OCI-LY7 (cell line): ENCODE data around the gene FAM193B. TPM values are rescaled to one million over a fixed set of nuclear protein-coding genes. Genes with fewer than 3 reads are reported as not detected.

Source experiments
- BruUV-seq: library from RNA; stranded (reverse); fragments of 400-500 nt; replicated peaks from 2 replicates; lab custom pipeline; 2021; lab: Mats Ljungman, UMichigan
- CTCF ChIA-PET: fragments of 300-600 bp; sonication (Branson Sonifier 250); formaldehyde crosslinking; loops from one replicate; lab custom pipeline; 2022; ENCODE audit warnings: antibody characterized with exemption; ENCODE audit not compliant: unreplicated experiment; lab: Charles Lee
- POLR2A ChIA-PET: fragments of 300-600 bp; sonication (Branson Sonifier 250); formaldehyde crosslinking; loops from one replicate; lab custom pipeline; 2022; ENCODE audit warnings: antibody characterized with exemption; lab: Charles Lee
- DNase-seq: peaks from one replicate; pipeline ENCODE4 v3.0.0-alpha.2; 2015; ENCODE audit warnings: low spot score
- H2AFZ ChIP-seq: fragments of 200-600 bp; sonication (generic), shearing (Covaris generic); 2 replicates; pipeline ENCODE4 v1.6.1; 2014; ENCODE audit warnings: mild to moderate bottlenecking, antibody characterized with exemption, low read length, moderate library complexity
- H3K27ac ChIP-seq: fragments of 200-600 bp; sonication (generic); 2 replicates; pipeline ENCODE4 v1.5.1; 2014; ENCODE audit warnings: mixed run types, low read depth, mild to moderate bottlenecking, moderate library complexity, low read length, inconsistent platforms; ENCODE audit not compliant: poor library complexity, severe bottlenecking
- H3K36me3 ChIP-seq: fragments of 200-600 bp; sonication (generic); 2 replicates; pipeline ENCODE4 v1.6.1; 2014; ENCODE audit warnings: mild to moderate bottlenecking, antibody characterized with exemption, low read length, moderate library complexity, mixed read lengths; ENCODE audit not compliant: insufficient read depth
- H3K4me1 ChIP-seq: fragments of 200-600 bp; sonication (generic); 2 replicates; pipeline ENCODE4 v1.5.1; 2014; ENCODE audit warnings: mild to moderate bottlenecking, low read length; ENCODE audit not compliant: insufficient read depth, poor library complexity, severe bottlenecking
- H3K4me2 ChIP-seq: fragments of 200-600 bp; sonication (generic); 2 replicates; pipeline ENCODE4 v1.6.1; 2014; ENCODE audit warnings: mild to moderate bottlenecking, low read length
- H3K4me3 ChIP-seq: fragments of 200-600 bp; sonication (generic); 2 replicates; pipeline ENCODE4 v1.5.1; 2014; ENCODE audit warnings: mild to moderate bottlenecking, low read depth, low read length; ENCODE audit not compliant: poor library complexity, severe bottlenecking
- H3K79me2 ChIP-seq: fragments of 200-600 bp; sonication (generic); 2 replicates; pipeline ENCODE4 v1.6.1; 2016; ENCODE audit warnings: low read depth, mild to moderate bottlenecking, low read length, moderate library complexity, mixed read lengths; ENCODE audit not compliant: insufficient read depth
- H3K9me2 ChIP-seq: fragments of 200-600 bp; sonication (generic); 2 replicates; pipeline ENCODE4 v1.6.1; 2016; ENCODE audit warnings: mild to moderate bottlenecking, low read length, mixed read lengths; ENCODE audit not compliant: insufficient read depth
- H3K9me3 ChIP-seq: fragments of 200-600 bp; sonication (generic); 2 replicates; pipeline ENCODE4 v1.6.1; 2014; ENCODE audit warnings: mild to moderate bottlenecking, mixed run types, low read length, mixed read lengths
- H4K20me1 ChIP-seq: fragments of 200-600 bp; sonication (generic); 2 replicates; pipeline ENCODE4 v1.6.1; 2014; ENCODE audit warnings: mild to moderate bottlenecking, antibody characterized with exemption, low read length, moderate library complexity, mixed read lengths; ENCODE audit not compliant: insufficient read depth
- CTCF ChIP-seq: fragments of 200-600 bp; sonication (generic); conservative IDR thresholded peaks from 2 replicates; pipeline ENCODE4 v1.5.1; 2014; ENCODE audit warnings: mild to moderate bottlenecking, antibody characterized with exemption, low read length, moderate library complexity, mixed read lengths
- EZH2phosphoT487 ChIP-seq: fragments of 200-600 bp; sonication (generic); IDR thresholded peaks from 2 replicates; pipeline ENCODE4 v1.6.1; 2018; ENCODE audit warnings: low read depth, borderline replicate concordance, mild to moderate bottlenecking, mixed run types, antibody characterized with exemption, low read length, moderate library complexity, mixed read lengths
- intact Hi-C: fragments of 100-400 bp; cut with micrococcal nuclease; formaldehyde crosslinking; loops from one replicate; pipeline ENCODE4 v1.10.0; 2022; ENCODE audit not compliant: unreplicated experiment
- total RNA-seq, 2 experiments: library from RNA; depleted of rRNA in 1 of 2; stranded (reverse); fragments of >200 nt in 1 of 2; shearing (Covaris generic) in 1 of 2; gene quantifications; 2 replicates each; pipeline ENCODE4 v1.2.3, GENCODE V29; 2014 to 2022

Gene FAM193B
- total RNA-seq, 2 experiments from 2014 or later, result 63.2 to 104 TPM

GRCh38 chr5:177520271-177520670 is 34.1 kb downstream of the FAM193B start:
- ChIA-PET CTCF (interaction anchor here (0.6 kb wide), 1 partner anchor 118 kb away, joined by 3 read pairs; no protein-coding TSS in a partner anchor), POLR2A (interaction anchor here (0.7 to 1.5 kb wide), 3 partner anchors 11 to 26 kb away, joined by 3 to 4 read pairs (median 3); partner anchors contain the start of gene DOK3)
- no TSS peak for BruUV-seq
- Histone ChIP-seq H3K27ac (peak overlapping the region; percentile 55), H4K20me1 (no peaks in the 10 kb centered on the region), H3K79me2 (peaks cover 31% of the 10 kb centered on the region), H3K4me1 (peaks cover 38% of the 10 kb centered on the region), H2AFZ (no peak overlapping the region), H3K9me3 (no peaks in the 10 kb centered on the region), H3K4me2 (peak overlapping the region; percentile 60), H3K9me2 (no peaks in the 10 kb centered on the region), H3K4me3 (no peak overlapping the region), H3K36me3 (peaks cover 69% of the 10 kb centered on the region)
- TF ChIP-seq CTCF (no peak), EZH2phosphoT487 (no peak)
- intact Hi-C loops, result no loop called here
- no peak for DNase-seq

- CTCF ChIA-PET, result no interaction called here
- Histone ChIP-seq H3K27ac (no peak overlapping the region), H3K4me1 (peaks cover 42% of the 10 kb centered on the region), H4K20me1 (no peaks in the 10 kb centered on the region), H3K4me3 (peak overlapping the region; percentile 38), H3K9me2 (no peaks in the 10 kb centered on the region), H3K79me2 (peaks cover 38% of the 10 kb centered on the region), H3K36me3 (peaks cover 69% of the 10 kb centered on the region), H3K4me2 (peak overlapping the region; percentile 60), H2AFZ (no peak overlapping the region), H3K9me3 (no peaks in the 10 kb centered on the region)
- intact Hi-C loops, result no loop called here
- no peak for DNase-seq
- TF ChIP-seq CTCF (no peak), EZH2phosphoT487 (no peak)
- POLR2A ChIA-PET, result interaction anchor here (0.7 kb wide), 1 partner anchor 25 kb away, joined by 3 read pairs; no protein-coding TSS in a partner anchor
- no TSS peak for BruUV-seq
Measured at GRCh38 chr5:177519463-177520235, 34.7 kb downstream of the FAM193B start.
